KBM-7 (cell line): ENCODE measurements around the gene DHX40.

Experiments used
- DNase-seq: peaks from one replicate; pipeline ENCODE4 v3.0.0-alpha.2; 2015
- in situ Hi-C: fragments of 300-500 bp; cut with MboI; formaldehyde crosslinking; loops from 2 replicates; pipeline ENCODE4 v1.14.3; 2020; ENCODE audit warnings: low sequenced_read_pairs, low pct_unique_long_range_greater_than_20kb, mixed read lengths

Gene DHX40

GRCh38 chr17:59621771-59622170 lies 56.4 kb downstream of the DHX40 start:
- in situ Hi-C loops: no loop called here
- no peak for DNase-seq

GRCh38 chr17:59623151-59623550 lies 57.7 kb downstream of the DHX40 start:
- in situ Hi-C loops: no loop called here
- DNase-seq: no peak

DNA sequence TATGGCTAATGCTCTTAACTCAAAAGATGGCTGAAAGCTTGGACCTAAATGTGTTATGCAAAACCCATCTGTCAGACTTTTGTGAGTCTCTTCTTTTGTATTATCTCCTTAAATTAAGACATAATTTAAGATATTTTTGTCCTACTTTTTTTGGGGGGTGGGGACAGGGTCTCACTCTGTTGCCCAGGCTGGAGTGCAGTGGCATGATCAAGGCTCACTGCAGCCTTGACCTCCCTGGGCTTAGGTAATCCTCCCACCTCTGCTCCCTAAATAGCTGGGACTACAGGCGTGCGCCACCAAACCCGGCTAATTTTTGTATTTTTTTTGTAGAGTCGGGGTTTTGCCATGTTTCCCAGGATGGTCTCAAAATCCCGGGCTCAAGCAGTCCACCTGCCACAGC lies 61.3 kb downstream of the DHX40 start:
- no peak for DNase-seq
- in situ Hi-C loops: no loop called here

- no peak for DNase-seq
- in situ Hi-C loops: no loop called here
Measured at GRCh38 chr17:59627274-59627673, 61.9 kb downstream of the DHX40 start.

- in situ Hi-C loops: no loop called here
- peak; percentile 35 for DNase-seq
Measured at GRCh38 chr17:59627770-59628171, 62.4 kb downstream of the DHX40 start.

DNA sequence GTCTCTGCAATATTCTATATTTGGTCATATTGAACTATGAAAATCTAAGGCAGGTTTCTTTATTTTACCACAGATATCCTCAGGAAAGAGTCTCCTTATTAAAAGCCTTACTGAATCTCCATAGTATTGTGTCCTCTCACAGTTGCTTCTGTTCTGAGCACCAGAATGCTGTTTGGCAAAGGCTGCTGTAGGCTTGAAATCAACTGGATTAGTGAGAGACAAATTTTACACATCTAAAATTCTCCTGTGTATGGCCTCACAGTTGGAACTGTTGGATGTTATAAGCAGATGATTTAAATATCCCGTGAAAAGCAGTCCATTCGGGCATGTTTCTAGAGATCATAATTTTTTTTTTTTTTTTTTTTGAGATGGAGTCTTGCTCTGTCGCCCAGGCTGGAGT lies 63.8 kb downstream of the DHX40 start:
- in situ Hi-C loops: no loop called here
- no peak for DNase-seq

DNA sequence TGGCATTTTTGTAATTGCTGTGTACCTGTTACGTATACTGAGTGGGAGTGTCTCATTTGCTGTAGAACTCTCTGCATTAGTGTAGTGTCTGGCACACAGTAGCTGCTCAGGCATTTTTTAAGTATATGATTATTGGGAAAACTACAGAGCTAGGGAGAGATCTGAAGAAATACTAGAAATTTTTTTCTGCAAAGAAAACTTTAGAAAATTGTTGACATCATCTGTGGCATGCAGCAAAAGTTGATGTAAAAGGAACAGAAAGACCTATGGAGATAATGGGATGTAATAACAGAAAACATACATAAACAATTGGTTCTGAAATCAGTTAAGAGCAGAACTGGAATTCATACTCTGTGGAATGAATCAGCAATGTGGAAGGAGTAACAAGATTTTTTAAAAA lies 65.9 kb downstream of the DHX40 start:
- DNase-seq: no peak
- in situ Hi-C loops: no loop called here

- in situ Hi-C loops: no loop called here
- no peak for DNase-seq
Measured at GRCh38 chr17:59632398-59632797, 67.0 kb downstream of the DHX40 start.

DNA sequence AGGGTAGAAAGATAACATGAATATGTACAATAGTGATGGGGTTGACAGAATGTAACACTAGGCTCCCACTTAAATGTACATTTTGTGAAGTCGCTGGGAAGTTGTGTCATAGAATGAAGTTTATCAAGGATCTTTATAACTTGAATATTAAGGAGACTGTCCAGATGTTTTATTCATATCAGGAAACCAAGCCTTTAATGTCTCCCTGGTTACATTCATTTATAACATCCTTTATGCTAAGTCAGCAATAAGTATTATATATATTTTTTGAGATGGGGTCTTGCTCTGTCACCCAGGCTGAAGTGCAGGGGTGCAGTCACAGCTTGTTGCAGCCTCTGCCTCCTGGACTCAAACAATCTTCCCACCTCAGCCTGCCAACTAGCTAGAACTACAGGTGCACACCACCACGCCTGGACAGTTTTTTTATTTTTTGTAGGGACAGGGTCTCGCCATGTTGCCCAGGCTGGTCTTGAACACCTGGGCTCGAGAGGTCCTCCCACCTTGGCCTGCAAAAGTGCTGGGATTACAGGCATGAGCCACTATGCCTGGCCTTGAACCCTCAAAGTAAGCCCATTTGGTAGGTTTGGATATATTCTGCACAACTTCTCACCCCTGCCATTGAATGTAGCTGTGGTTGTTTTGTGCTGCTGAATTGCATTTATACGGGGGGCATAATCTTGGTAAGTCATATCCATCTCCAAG lies 68.4 kb downstream of the DHX40 start:
- in situ Hi-C loops: no loop called here
- DNase-seq: no peak

GRCh38 chr17:59634632-59635541 lies 69.5 kb downstream of the DHX40 start:
- in situ Hi-C loops: no loop called here
- DNase-seq: no peak

GRCh38 chr17:59637611-59638310 lies 72.4 kb downstream of the DHX40 start:
- DNase-seq: no peak
- in situ Hi-C loops: no loop called here

DNA sequence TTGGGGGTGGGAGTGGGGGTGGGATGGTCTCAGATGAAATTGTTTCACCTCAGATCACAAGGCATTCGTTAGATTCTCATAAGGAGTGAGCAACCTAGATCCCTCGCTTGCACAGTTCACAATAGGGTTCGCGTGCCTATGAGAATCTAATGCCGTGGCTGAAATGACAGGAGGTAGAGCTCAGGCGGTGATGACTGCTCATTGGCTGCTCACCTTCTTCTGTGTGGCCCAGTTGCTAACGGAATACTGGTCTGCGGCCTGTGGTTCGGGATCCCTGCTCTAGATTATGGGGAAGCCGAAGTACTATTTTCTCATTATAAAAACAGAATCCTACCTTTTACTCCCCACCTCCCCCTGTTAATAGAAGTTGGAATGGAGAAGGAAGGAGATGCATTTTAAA lies 73.1 kb downstream of the DHX40 start:
- in situ Hi-C loops: no loop called here
- no peak for DNase-seq

DNA sequence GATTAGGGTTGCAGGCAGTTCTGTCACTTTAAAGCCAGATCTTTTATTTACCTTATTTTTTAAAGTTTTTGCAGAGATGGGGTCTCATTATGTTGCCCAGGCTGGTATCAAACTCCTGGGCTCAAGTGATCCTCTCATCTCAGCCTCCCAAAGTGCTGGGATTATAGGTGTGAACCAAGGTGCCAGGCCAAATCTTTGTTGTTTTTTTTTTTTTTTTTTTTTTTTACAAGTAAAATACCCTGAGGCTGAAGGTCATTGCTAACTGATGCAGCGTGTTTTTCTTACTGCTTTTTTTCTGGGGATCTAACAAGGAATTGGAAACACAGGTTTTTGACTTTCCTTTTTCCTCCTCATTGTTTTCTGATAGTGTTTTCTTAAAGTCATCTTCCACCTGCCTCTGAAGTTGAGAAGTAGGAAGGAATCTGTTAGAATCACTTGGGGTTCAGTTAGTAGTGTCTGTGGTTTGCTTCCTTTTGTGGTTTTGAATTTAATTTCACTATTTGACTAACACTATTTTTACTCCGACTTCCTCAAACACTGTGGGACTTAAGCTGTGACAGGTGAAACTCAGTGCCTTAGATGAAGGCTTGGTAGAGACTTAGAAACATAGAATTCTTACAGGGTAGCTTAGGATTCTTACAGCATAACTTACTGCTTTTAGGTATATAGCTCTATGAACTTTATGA lies 76.5 kb downstream of the DHX40 start:
- in situ Hi-C loops: no loop called here
- DNase-seq: peak; percentile 86

- DNase-seq: no peak
- in situ Hi-C loops: no loop called here
Measured at GRCh38 chr17:59642565-59642964, 77.2 kb downstream of the DHX40 start.

DNA sequence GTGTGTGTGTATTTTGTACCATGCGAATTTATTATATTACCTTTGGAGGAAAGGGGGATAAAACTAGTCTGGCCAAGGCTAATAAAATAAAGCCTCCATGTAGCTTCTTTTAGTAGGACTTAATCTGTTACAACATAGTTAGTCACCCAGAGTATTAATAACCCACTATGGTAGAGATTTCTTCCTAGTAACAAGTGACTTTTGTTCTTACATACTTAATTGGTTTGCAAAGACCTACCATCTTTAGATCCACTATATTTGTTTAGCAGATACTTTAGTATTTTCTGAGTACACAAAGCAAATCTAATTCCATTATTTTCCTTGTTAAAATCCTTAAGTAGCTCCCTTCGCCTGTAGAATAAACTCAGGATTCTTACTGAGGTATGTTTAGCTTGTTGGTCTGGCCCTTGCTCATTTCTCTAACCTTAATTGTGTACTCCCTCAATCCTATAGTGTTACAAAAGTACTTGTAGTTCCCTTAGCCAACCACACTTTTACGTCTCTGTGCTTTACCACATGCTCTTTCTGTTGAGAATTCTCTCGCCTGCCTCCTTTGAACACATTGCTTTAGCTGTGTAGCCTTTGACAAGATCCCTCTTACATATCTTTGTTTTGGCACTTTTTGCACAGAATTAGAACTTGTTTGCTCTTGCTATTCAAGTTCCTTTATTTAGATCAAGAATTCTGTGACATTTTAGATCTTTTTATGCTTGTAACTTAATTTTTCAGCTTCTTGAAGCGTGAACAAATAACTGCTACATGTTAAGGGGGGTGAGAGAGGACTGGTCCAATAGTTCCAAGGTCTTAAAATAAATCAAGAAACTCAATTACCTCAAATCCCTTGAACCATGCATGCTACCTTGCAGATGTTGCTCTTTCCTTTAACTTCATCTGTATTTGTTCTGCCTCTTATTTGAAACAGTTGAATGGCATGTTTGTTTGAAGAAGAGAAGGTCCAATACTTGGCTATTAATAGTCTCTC lies 78.0 kb downstream of the DHX40 start:
- in situ Hi-C loops: no loop called here
- no peak for DNase-seq

GRCh38 chr17:59647288-59647687 lies 81.9 kb downstream of the DHX40 start:
- no peak for DNase-seq

DNA sequence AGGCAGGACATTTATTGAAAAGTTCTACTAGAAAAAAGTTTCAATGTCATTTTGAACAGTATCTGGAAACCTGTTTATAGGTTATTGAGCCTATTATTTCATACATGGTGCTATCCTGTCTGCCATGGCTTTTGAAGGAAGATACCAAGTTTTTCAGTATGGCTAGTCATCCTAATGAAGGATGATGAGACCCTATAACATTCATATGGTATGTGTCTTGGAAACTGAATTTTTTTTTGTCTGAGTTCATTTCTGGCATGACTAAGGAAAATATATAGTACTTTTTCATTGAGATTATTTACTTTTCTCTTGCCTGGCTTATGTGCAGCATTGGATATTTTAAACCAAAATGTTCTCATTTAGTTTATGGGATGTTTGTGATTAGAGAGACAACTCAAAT lies 84.5 kb downstream of the DHX40 start:
- in situ Hi-C loops: no loop called here
- DNase-seq: no peak

More at GRCh38 chr17:59647288-59647687, 81.9 kb downstream of the DHX40 start:
- in situ Hi-C loops: no loop called here

DNA sequence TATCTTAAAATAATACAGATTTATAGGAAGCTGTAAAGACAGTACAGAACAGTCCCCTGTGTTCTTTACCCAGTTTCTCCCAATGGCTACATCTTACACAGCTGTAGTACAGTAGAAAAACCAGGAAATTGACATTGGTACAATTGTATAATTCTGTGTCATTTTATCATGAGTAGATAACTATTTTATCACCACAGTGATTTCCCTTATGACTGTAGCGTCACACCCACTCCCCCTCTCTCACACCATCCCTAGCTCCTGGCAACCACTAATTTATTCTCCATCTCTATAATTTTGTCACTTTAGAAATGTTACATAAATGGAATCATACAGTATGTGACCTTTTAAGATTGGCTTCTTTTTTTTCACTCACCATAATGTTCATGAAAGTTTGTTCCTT lies 85.2 kb downstream of the DHX40 start:
- DNase-seq: no peak
- in situ Hi-C loops: no loop called here
